IPS-20b (cell line): ENCODE measurements around the gene RUSF1.
"Not testable (repeated sequence)": the region's sequence is repeated elsewhere in the genome, so short reads cannot be mapped to it uniquely, and the experiment has no call there.

Source experiments
- H3K27ac ChIP-seq: one replicate; pipeline ENCODE4 v1.5.1; 2013; ENCODE audit warnings: low read length
- H3K27me3 ChIP-seq: 2 replicates; pipeline ENCODE4 v1.6.1; 2013; ENCODE audit warnings: mild to moderate bottlenecking, low read length, inconsistent platforms; ENCODE audit not compliant: insufficient read depth
- H3K36me3 ChIP-seq: 2 replicates; pipeline ENCODE4 v1.6.1; 2013; ENCODE audit warnings: low read depth, mild to moderate bottlenecking, inconsistent platforms, low read length, moderate library complexity; ENCODE audit not compliant: insufficient read depth
- H3K4me1 ChIP-seq: 2 replicates; pipeline ENCODE4 v1.6.1; 2013; ENCODE audit warnings: mild to moderate bottlenecking, control low read depth, inconsistent platforms, low read length, moderate library complexity; ENCODE audit not compliant: insufficient read depth
- H3K4me3 ChIP-seq: 2 replicates; pipeline ENCODE4 v1.5.1; 2013; ENCODE audit warnings: mild to moderate bottlenecking, low read length, inconsistent platforms
- H3K9ac ChIP-seq: 2 replicates; pipeline ENCODE4 v1.6.1; 2013; ENCODE audit warnings: low read depth, mild to moderate bottlenecking, inconsistent platforms, low read length, moderate library complexity
- H3K9me3 ChIP-seq: 2 replicates; pipeline ENCODE4 v1.6.1; 2013; ENCODE audit warnings: mild to moderate bottlenecking, low read depth, low read length, inconsistent platforms; ENCODE audit not compliant: insufficient read depth

RUSF1 gene

GRCh38 chr16:31507929-31508705 is at the start of gene RUSF1:
RUSF1 (minus strand) TSS chr16:31508391; CDS start chr16:31508373, 18 bp downstream.
- H3K36me3 ChIP-seq = peaks cover 9% of the 10 kb centered on the region; the same call in 1 of the 2 replicates
- H3K27me3 ChIP-seq = 0 out of 2 replicates have a peak, but pooled peaks cover 9% of the 10 kb centered on the region
- peak within 1 kb of the TSS; percentile 97 for H3K4me3 ChIP-seq
- peak within 1 kb of the TSS; percentile 73 for H3K27ac ChIP-seq
- peaks cover 9% of the 10 kb centered on the region; the same call in 1 of the 2 replicates for H3K4me1 ChIP-seq
- H3K9ac ChIP-seq = peak within 1 kb of the TSS; percentile 96
- H3K9me3 ChIP-seq = no peaks in the 10 kb centered on the region

- Histone ChIP-seq H3K9ac (no peak overlapping the region), H3K36me3 (no peaks in the 10 kb centered on the region), H3K9me3 (peaks cover 23% of the 10 kb centered on the region), H3K4me1 (peaks cover 2% of the 10 kb centered on the region; the same call in 1 of the 2 replicates), H3K4me3 (no peak overlapping the region), H3K27me3 (peaks cover 4% of the 10 kb centered on the region; the same call in 1 of the 2 replicates), H3K27ac (no peak overlapping the region)
Observed at GRCh38 chr16:31542763-31543162, 34.6 kb upstream of the RUSF1 start.

GRCh38 chr16:31539762-31540161 is 31.6 kb upstream of the RUSF1 start:
- not testable (repeated sequence) for H3K4me1 ChIP-seq, H3K36me3 ChIP-seq, H3K4me3 ChIP-seq, H3K27ac ChIP-seq, H3K9ac ChIP-seq
- H3K9me3 ChIP-seq = peaks cover 23% of the 10 kb centered on the region
- peaks cover 33% of the 10 kb centered on the region for H3K27me3 ChIP-seq

- not testable (repeated sequence) for H3K4me1 ChIP-seq, H3K36me3 ChIP-seq, H3K9ac ChIP-seq, H3K4me3 ChIP-seq, H3K27ac ChIP-seq
- Histone ChIP-seq H3K9me3 (peaks cover 18% of the 10 kb centered on the region), H3K27me3 (peaks cover 34% of the 10 kb centered on the region)
Observed at GRCh38 chr16:31538243-31538598, 30.0 kb upstream of the RUSF1 start.

- H3K4me3 ChIP-seq = peak overlapping the region; percentile 60
Observed at GRCh38 chr16:31537362-31538242, 29.4 kb upstream of the RUSF1 start.

GRCh38 chr16:31536804-31537361 is 28.7 kb upstream of the RUSF1 start:
- peaks cover 3% of the 10 kb centered on the region; the same call in 1 of the 2 replicates for H3K4me1 ChIP-seq
- peaks cover 16% of the 10 kb centered on the region; the same call in 1 of the 2 replicates for H3K9me3 ChIP-seq
- no peaks in the 10 kb centered on the region for H3K36me3 ChIP-seq
- no peak overlapping the region for H3K27ac ChIP-seq
- H3K4me3 ChIP-seq = peak overlapping the region; percentile 60; the same call in 1 of the 2 replicates
- peaks cover 40% of the 10 kb centered on the region for H3K27me3 ChIP-seq
- no peak overlapping the region for H3K9ac ChIP-seq

More at GRCh38 chr16:31537362-31538242, 29.4 kb upstream of the RUSF1 start:
- no peaks in the 10 kb centered on the region for H3K36me3 ChIP-seq
- H3K9me3 ChIP-seq = peaks cover 16% of the 10 kb centered on the region
- peaks cover 34% of the 10 kb centered on the region for H3K27me3 ChIP-seq
- H3K4me1 ChIP-seq = peaks cover 3% of the 10 kb centered on the region; the same call in 1 of the 2 replicates
- no peak overlapping the region for H3K9ac ChIP-seq
- no peak overlapping the region for H3K27ac ChIP-seq

- no peak overlapping the region for H3K4me3 ChIP-seq
- H3K27ac ChIP-seq = no peak overlapping the region
- H3K27me3 ChIP-seq = peaks cover 51% of the 10 kb centered on the region
- no peak overlapping the region for H3K9ac ChIP-seq
- H3K36me3 ChIP-seq = no peaks in the 10 kb centered on the region
- peaks cover 16% of the 10 kb centered on the region; the same call in 1 of the 2 replicates for H3K9me3 ChIP-seq
- peaks cover 3% of the 10 kb centered on the region; the same call in 1 of the 2 replicates for H3K4me1 ChIP-seq
Observed at GRCh38 chr16:31535737-31536136, 27.5 kb upstream of the RUSF1 start.

GRCh38 chr16:31532896-31533295 is 24.7 kb upstream of the RUSF1 start:
- H3K36me3 ChIP-seq = no peaks in the 10 kb centered on the region
- no peaks in the 10 kb centered on the region for H3K9me3 ChIP-seq
- H3K27me3 ChIP-seq = peaks cover 77% of the 10 kb centered on the region
- H3K27ac ChIP-seq = no peak overlapping the region
- no peak overlapping the region for H3K9ac ChIP-seq
- H3K4me3 ChIP-seq = no peak overlapping the region
- peaks cover 11% of the 10 kb centered on the region; the same call in 1 of the 2 replicates for H3K4me1 ChIP-seq

- Histone ChIP-seq H3K27ac (no peak overlapping the region), H3K4me3 (no peak overlapping the region), H3K9ac (no peak overlapping the region), H3K9me3 (no peaks in the 10 kb centered on the region), H3K27me3 (peaks cover 77% of the 10 kb centered on the region), H3K4me1 (peaks cover 8% of the 10 kb centered on the region; the same call in 1 of the 2 replicates), H3K36me3 (no peaks in the 10 kb centered on the region)
Observed at GRCh38 chr16:31532120-31532519, 23.9 kb upstream of the RUSF1 start.

- Histone ChIP-seq H3K36me3 (no peaks in the 10 kb centered on the region), H3K27ac (no peak overlapping the region), H3K27me3 (peaks cover 70% of the 10 kb centered on the region), H3K4me1 (peaks cover 8% of the 10 kb centered on the region; the same call in 1 of the 2 replicates), H3K9ac (no peak overlapping the region), H3K4me3 (no peak overlapping the region), H3K9me3 (no peaks in the 10 kb centered on the region)
Observed at GRCh38 chr16:31531096-31531495, 22.9 kb upstream of the RUSF1 start.

GRCh38 chr16:31530405-31530804 is 22.2 kb upstream of the RUSF1 start:
- H3K4me1 ChIP-seq = peaks cover 8% of the 10 kb centered on the region; the same call in 1 of the 2 replicates
- H3K9me3 ChIP-seq = no peaks in the 10 kb centered on the region
- peak overlapping the region; percentile 78 for H3K4me3 ChIP-seq
- no peaks in the 10 kb centered on the region for H3K36me3 ChIP-seq
- H3K27ac ChIP-seq = no peak overlapping the region
- H3K27me3 ChIP-seq = peaks cover 66% of the 10 kb centered on the region
- no peak overlapping the region for H3K9ac ChIP-seq
